A549 (cell line): Measurements from ENCODE around the gene NUP210.

ENCODE experiments used
- CHD2 ChIP-seq: fragments of 150-350 bp; IDR thresholded peaks from 2 replicates; pipeline ENCODE4 v1.6.1; 2014; ENCODE audit warnings: low read length; ENCODE audit not compliant: partially characterized antibody
- EP300 ChIP-seq, 2 experiments: fragments of >200 bp; sonication (Bioruptor Twin); formaldehyde crosslinking; IDR thresholded peaks; 2 replicates in 1 of 2; 3 replicates in 1 of 2; pipeline ENCODE4 v1.6.1; 2016 to 2017
- HDAC2 ChIP-seq: fragments of 200-600 bp; sonication (generic); IDR thresholded peaks from 2 replicates; pipeline ENCODE4 v1.6.1; 2016
- POLR2A ChIP-seq: IDR thresholded peaks from 2 replicates; pipeline ENCODE4 v1.6.1; 2012; ENCODE audit warnings: mild to moderate bottlenecking, low read length
- RCOR1 ChIP-seq: fragments of 150-350 bp; IDR thresholded peaks from 2 replicates; pipeline ENCODE4 v1.6.1; 2014; ENCODE audit warnings: antibody characterized with exemption, low read length, low read depth
- RFX5 ChIP-seq: fragments of 450-650 bp; IDR thresholded peaks from 2 replicates; pipeline ENCODE4 v1.7.1; 2014; ENCODE audit warnings: antibody characterized with exemption, mild to moderate bottlenecking, moderate library complexity
- ZC3H11A ChIP-seq: fragments of 450-650 bp; IDR thresholded peaks from 2 replicates; pipeline ENCODE4 v1.6.1; 2014; ENCODE audit warnings: antibody characterized with exemption, mild to moderate bottlenecking
- TF ChIP-seq, protein P1 (sequence below): fragments of >200 bp; sonication (Bioruptor Twin); formaldehyde crosslinking; IDR thresholded peaks from 3 replicates; pipeline ENCODE4 v1.5.1; 2016

DNA sequence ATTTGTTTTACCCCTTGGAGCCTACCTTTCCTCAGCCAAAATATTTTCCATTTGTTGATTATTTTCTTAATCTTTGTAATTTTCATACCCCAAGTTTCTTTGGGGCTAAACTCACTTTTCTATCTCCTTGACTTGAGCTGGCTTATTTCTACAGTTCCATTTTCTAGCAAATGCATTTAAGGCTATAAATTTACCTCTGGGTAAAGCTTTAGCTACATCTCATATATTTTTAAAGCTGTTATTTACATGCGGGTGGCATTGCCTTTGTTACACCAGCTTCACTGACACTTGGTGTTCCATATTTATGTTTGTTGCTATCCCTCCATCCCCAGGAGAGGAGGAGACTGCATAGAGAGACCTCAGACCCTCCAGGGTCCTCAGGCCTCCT lies 136.3 kb downstream of the NUP210 start:
- TF ChIP-seq EP300 (IDR thresholded peaks at IDR 0.05) (no peak), POLR2A (no peak), CHD2 (no peak), HDAC2 (no peak), ZC3H11A (no peak), RFX5 (no peak), RCOR1 (no peak)
- TF ChIP-seq, protein P1, sequence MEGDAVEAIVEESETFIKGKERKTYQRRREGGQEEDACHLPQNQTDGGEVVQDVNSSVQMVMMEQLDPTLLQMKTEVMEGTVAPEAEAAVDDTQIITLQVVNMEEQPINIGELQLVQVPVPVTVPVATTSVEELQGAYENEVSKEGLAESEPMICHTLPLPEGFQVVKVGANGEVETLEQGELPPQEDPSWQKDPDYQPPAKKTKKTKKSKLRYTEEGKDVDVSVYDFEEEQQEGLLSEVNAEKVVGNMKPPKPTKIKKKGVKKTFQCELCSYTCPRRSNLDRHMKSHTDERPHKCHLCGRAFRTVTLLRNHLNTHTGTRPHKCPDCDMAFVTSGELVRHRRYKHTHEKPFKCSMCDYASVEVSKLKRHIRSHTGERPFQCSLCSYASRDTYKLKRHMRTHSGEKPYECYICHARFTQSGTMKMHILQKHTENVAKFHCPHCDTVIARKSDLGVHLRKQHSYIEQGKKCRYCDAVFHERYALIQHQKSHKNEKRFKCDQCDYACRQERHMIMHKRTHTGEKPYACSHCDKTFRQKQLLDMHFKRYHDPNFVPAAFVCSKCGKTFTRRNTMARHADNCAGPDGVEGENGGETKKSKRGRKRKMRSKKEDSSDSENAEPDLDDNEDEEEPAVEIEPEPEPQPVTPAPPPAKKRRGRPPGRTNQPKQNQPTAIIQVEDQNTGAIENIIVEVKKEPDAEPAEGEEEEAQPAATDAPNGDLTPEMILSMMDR = no peak
